ENCODE data around the gene CTDSPL2.
"Not testable (repeated sequence)": the region's sequence is repeated elsewhere in the genome, so short reads cannot be mapped to it uniquely, and the experiment has no call there.

GRCh38 chr15:44560926-44561325 lies 133.5 kb downstream of the CTDSPL2 start:
- TF ChIP-seq, protein P1, sequence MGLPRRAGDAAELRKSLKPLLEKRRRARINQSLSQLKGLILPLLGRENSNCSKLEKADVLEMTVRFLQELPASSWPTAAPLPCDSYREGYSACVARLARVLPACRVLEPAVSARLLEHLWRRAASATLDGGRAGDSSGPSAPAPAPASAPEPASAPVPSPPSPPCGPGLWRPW (IDR thresholded peaks at IDR 0.05): not testable (repeated sequence)
- TF ChIP-seq, protein P2, sequence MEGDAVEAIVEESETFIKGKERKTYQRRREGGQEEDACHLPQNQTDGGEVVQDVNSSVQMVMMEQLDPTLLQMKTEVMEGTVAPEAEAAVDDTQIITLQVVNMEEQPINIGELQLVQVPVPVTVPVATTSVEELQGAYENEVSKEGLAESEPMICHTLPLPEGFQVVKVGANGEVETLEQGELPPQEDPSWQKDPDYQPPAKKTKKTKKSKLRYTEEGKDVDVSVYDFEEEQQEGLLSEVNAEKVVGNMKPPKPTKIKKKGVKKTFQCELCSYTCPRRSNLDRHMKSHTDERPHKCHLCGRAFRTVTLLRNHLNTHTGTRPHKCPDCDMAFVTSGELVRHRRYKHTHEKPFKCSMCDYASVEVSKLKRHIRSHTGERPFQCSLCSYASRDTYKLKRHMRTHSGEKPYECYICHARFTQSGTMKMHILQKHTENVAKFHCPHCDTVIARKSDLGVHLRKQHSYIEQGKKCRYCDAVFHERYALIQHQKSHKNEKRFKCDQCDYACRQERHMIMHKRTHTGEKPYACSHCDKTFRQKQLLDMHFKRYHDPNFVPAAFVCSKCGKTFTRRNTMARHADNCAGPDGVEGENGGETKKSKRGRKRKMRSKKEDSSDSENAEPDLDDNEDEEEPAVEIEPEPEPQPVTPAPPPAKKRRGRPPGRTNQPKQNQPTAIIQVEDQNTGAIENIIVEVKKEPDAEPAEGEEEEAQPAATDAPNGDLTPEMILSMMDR (IDR thresholded peaks at IDR 0.05): not testable (repeated sequence)
- not testable (repeated sequence) for TF ChIP-seq POLR2A (IDR thresholded peaks at IDR 0.05; ENCODE audit: low read length); BHLHE40 (IDR thresholded peaks at IDR 0.05; ENCODE audit: low read depth, low read length); SMC3 (IDR thresholded peaks at IDR 0.05); RCOR1 (IDR thresholded peaks at IDR 0.05; ENCODE audit: low read depth, low read length); EP300 (IDR thresholded peaks at IDR 0.05); RFX5 (IDR thresholded peaks at IDR 0.05); CHD2 (IDR thresholded peaks at IDR 0.05; ENCODE audit: low read length, partially characterized antibody); CHD4 (IDR thresholded peaks at IDR 0.05; ENCODE audit: borderline replicate concordance); POLR2AphosphoS2 (conservative IDR thresholded peaks at IDR 0.05; ENCODE audit: low read length)
